Measurements from ENCODE around the gene NFIA. TPM values are rescaled to one million over a fixed set of nuclear protein-coding genes. Genes with fewer than 3 reads are reported as not detected.

Gene NFIA
- total RNA-seq, 4 donors from 2014 or later: 32.0 to 160 (median 32.9) TPM

DNA sequence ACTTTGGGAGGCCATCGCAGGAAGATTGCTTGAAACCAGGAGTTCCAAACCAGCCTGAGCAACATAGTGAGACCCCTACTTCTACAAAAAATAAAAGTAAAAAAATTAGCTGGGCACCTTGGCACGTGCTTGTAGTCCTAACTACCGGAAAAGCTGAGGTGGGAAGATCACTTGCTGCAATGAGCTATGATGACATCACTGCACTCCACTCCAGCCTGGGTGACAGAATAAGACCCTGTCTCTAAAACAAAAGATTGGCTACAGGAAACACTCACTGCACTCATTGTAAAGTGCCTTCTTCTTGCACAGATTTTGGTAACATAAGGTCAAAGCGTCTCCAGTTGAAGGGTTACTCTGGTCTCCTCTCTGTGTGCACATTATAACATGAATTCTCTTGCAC, 336.8 kb downstream of the NFIA start:
- no peak overlapping the region for H3K4me3 ChIP-seq
- DNase-seq: no peak
- H3K4me1 ChIP-seq: no peaks in the 10 kb centered on the region
- H3K36me3 ChIP-seq: no peaks in the 10 kb centered on the region
- TF ChIP-seq, protein P1, sequence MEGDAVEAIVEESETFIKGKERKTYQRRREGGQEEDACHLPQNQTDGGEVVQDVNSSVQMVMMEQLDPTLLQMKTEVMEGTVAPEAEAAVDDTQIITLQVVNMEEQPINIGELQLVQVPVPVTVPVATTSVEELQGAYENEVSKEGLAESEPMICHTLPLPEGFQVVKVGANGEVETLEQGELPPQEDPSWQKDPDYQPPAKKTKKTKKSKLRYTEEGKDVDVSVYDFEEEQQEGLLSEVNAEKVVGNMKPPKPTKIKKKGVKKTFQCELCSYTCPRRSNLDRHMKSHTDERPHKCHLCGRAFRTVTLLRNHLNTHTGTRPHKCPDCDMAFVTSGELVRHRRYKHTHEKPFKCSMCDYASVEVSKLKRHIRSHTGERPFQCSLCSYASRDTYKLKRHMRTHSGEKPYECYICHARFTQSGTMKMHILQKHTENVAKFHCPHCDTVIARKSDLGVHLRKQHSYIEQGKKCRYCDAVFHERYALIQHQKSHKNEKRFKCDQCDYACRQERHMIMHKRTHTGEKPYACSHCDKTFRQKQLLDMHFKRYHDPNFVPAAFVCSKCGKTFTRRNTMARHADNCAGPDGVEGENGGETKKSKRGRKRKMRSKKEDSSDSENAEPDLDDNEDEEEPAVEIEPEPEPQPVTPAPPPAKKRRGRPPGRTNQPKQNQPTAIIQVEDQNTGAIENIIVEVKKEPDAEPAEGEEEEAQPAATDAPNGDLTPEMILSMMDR (IDR thresholded peaks at IDR 0.05): no peak
- no peak for TF ChIP-seq POLR2A (IDR thresholded peaks at IDR 0.05)
- H3K27ac ChIP-seq: no peak overlapping the region
- no peaks in the 10 kb centered on the region for H3K27me3 ChIP-seq
- no peaks in the 10 kb centered on the region for H3K9me3 ChIP-seq

DNA sequence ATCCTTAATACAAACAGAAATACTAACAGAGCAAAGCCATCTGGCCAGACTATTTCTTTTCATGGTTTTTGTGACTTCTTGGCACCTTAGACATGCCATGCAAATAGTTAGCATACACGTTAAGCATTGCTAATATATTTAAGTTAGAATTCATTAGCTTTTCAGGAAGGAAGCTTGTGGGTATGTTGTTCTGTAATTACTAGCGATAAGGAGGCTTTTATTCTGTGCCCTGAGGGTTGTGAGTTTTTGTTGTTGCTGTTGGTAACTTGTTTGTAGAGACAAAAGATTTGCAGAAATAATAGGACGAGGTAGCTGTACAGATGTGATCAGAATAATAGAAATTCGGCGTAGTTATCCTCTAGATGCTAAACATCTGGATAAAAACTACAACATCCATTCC, 337.3 kb downstream of the NFIA start:
- TF ChIP-seq, protein P1 (IDR thresholded peaks at IDR 0.05): no peak
- no peak for TF ChIP-seq POLR2A (IDR thresholded peaks at IDR 0.05)
- Histone ChIP-seq H3K36me3 (no peaks in the 10 kb centered on the region), H3K4me1 (no peaks in the 10 kb centered on the region), H3K27ac (no peak overlapping the region), H3K4me3 (no peak overlapping the region), H3K9me3 (no peaks in the 10 kb centered on the region), H3K27me3 (no peaks in the 10 kb centered on the region)
- DNase-seq: no peak

DNA sequence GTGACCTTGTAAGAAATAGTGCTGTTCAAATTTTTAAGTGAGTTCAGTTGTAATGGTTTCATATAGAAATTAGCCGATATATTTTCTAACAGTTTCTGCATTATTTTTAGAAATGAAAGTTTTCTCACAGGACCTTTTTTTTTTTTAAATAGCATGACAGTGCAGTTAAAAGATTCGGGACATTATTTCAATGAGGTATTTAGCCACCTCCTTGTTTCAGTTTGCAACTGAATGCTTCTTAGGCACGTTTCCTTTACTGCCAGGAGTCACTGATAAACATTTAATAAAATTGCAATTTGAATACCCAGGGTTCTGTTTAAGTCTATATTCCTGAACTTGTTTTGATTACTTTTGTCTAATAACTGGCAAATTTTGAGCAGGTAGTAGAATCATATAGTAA, 337.9 kb downstream of the NFIA start:
- no peak overlapping the region for H3K4me3 ChIP-seq
- TF ChIP-seq POLR2A (IDR thresholded peaks at IDR 0.05): no peak
- TF ChIP-seq, protein P1 (IDR thresholded peaks at IDR 0.05): no peak
- H3K36me3 ChIP-seq: no peaks in the 10 kb centered on the region
- H3K27me3 ChIP-seq: no peaks in the 10 kb centered on the region
- H3K9me3 ChIP-seq: no peaks in the 10 kb centered on the region
- no peaks in the 10 kb centered on the region for H3K4me1 ChIP-seq
- no peak overlapping the region for H3K27ac ChIP-seq
- no peak for DNase-seq

DNA sequence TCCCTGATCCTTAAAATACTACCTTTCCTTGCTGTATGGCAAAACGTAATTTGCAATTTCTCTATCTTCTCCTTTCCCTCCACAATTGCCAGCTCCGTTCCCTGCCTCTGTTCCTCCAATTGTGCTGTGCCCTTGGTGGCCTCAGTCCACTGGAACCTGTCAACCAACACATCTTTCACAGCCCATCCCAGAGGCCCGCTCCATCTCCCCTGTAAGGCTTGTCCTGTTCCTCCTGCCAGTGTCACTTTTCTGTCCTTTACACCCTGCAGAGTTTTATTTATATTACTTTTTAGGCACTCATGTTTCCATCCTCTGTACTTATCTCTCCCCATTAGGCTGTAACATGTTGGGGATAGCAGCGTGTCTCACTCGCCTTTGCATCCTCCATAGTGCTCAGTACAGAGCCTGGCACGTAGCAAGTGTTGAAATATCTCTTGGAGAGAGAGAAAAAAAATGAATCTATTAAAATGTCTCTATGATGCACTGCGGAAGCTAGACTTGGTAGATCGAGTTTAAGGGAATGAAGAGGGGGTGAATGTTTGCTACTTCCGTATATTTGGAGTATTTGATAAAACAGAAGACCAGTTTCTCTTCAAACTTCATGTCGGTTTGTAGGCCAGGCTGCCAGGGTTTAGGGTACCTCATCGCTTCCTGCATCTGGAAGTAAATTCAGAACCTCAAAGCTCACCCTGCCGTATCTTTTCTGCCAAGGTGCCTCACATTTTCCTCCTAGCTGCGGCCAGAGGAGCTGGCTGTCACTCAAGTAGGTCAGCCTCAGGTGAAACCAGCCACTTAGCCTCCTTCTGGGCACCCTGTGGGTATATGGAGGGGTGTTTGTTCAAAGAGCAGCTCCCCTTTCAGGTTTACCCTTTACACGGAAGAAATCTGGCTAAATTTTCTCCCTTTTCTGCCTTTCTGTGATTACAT, 338.8 kb downstream of the NFIA start:
- Histone ChIP-seq H3K9me3 (no peaks in the 10 kb centered on the region), H3K36me3 (no peaks in the 10 kb centered on the region), H3K27ac (no peak overlapping the region), H3K4me1 (no peaks in the 10 kb centered on the region), H3K27me3 (no peaks in the 10 kb centered on the region), H3K4me3 (no peak overlapping the region)
- TF ChIP-seq, protein P1 (IDR thresholded peaks at IDR 0.05): no peak
- no peak for DNase-seq

DNA sequence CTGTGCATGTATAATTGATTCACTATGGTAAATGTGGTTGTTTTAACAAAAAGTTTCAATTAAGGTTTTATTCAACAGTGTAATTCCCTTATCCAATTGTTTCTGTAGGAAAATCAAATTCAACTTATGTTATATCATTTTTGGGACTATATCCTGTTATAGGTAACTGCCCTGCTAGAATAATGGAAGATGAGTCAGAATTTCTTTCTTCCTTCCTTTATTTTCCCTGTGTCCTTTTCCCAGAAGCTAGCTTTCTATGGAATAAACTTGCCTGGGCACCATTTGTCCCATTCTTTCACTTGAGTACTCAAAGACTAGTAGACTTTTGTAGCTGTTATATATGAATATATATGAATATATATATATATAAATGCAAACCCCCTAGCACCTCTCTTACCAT, 341.3 kb downstream of the NFIA start:
- no peak for DNase-seq
- no peaks in the 10 kb centered on the region for H3K4me1 ChIP-seq
- no peak overlapping the region for H3K27ac ChIP-seq
- no peaks in the 10 kb centered on the region for H3K9me3 ChIP-seq
- TF ChIP-seq, protein P1 (IDR thresholded peaks at IDR 0.05): no peak
- no peak for TF ChIP-seq POLR2A (IDR thresholded peaks at IDR 0.05)
- H3K4me3 ChIP-seq: no peak overlapping the region
- H3K27me3 ChIP-seq: no peaks in the 10 kb centered on the region
- H3K36me3 ChIP-seq: no peaks in the 10 kb centered on the region

Data from Peyer's patch (tissue), 4 donors.